MM.1S (cell line): ENCODE data around the gene CABP4.

ENCODE experiments used
- DNase-seq: peaks from one replicate; pipeline ENCODE4 v3.0.0-alpha.2; 2015
- H2AFZ ChIP-seq: fragments of 300-600 bp; sonication (generic); 2 replicates; pipeline ENCODE4 v1.6.0; 2016; ENCODE audit warnings: antibody characterized with exemption, low read length
- H3F3A ChIP-seq: fragments of 300-600 bp; sonication (generic); 2 replicates; pipeline ENCODE4 v1.6.1; 2016; ENCODE audit warnings: mild to moderate bottlenecking, antibody characterized with exemption, low read length, moderate library complexity, mixed read lengths; ENCODE audit not compliant: insufficient read depth
- H3K27ac ChIP-seq: fragments of 300-600 bp; sonication (generic); 2 replicates; pipeline ENCODE4 v1.5.1; 2016; ENCODE audit warnings: mild to moderate bottlenecking, low read length
- H3K27me3 ChIP-seq: fragments of 300-600 bp; sonication (generic); replicated peaks from 2 replicates; pipeline ENCODE4 v1.6.0; 2016; ENCODE audit warnings: low read length; ENCODE audit not compliant: insufficient read depth
- H3K36me3 ChIP-seq: fragments of 300-600 bp; sonication (generic); replicated peaks from 2 replicates; pipeline ENCODE4 v1.6.1; 2016; ENCODE audit warnings: mild to moderate bottlenecking, low read length, mixed read lengths; ENCODE audit not compliant: insufficient read depth
- H3K4me1 ChIP-seq: fragments of 300-600 bp; sonication (generic); 2 replicates; pipeline ENCODE4 v1.6.1; 2016; ENCODE audit warnings: low read length, mixed read lengths
- H3K4me2 ChIP-seq: fragments of 300-600 bp; sonication (generic); 2 replicates; pipeline ENCODE4 v1.6.0; 2016; ENCODE audit warnings: low read depth, low read length
- H3K4me3 ChIP-seq: fragments of 300-600 bp; sonication (generic); 2 replicates; pipeline ENCODE4 v1.5.1; 2016; ENCODE audit warnings: low read length, mixed read lengths
- H3K79me2 ChIP-seq: fragments of 300-600 bp; sonication (generic); 2 replicates; pipeline ENCODE4 v1.6.1; 2016; ENCODE audit warnings: mixed run types, low read length, mixed read lengths
- H3K9ac ChIP-seq: fragments of 300-600 bp; sonication (generic); 2 replicates; pipeline ENCODE4 v1.6.1; 2016; ENCODE audit warnings: low read length, mixed read lengths
- H3K9me2 ChIP-seq: fragments of 300-600 bp; sonication (generic); replicated peaks from 2 replicates; pipeline ENCODE4 v1.6.1; 2016; ENCODE audit warnings: mild to moderate bottlenecking, low read length, mixed read lengths; ENCODE audit not compliant: insufficient read depth
- H3K9me3 ChIP-seq: fragments of 300-600 bp; sonication (generic); replicated peaks from 2 replicates; pipeline ENCODE4 v1.6.1; 2016; ENCODE audit warnings: mild to moderate bottlenecking, low read length, mixed read lengths; ENCODE audit not compliant: insufficient read depth
- H4K20me1 ChIP-seq: fragments of 300-600 bp; sonication (generic); 2 replicates; pipeline ENCODE4 v1.6.1; 2016; ENCODE audit warnings: mild to moderate bottlenecking, low read length, moderate library complexity, mixed read lengths; ENCODE audit not compliant: insufficient read depth
- CTCF ChIP-seq: fragments of 300-600 bp; sonication (generic); IDR thresholded peaks from 2 replicates; pipeline ENCODE4 v1.5.1; 2016; ENCODE audit warnings: antibody characterized with exemption, low read length, mixed read lengths
- EZH2 ChIP-seq: fragments of 300-600 bp; sonication (generic); optimal IDR thresholded peaks from 2 replicates; pipeline ENCODE3; 2017; ENCODE audit warnings: low read depth, mild to moderate bottlenecking, antibody characterized with exemption, low read length, mixed read lengths
- EZH2phosphoT487 ChIP-seq: fragments of 300-600 bp; sonication (generic); IDR thresholded peaks from 2 replicates; pipeline ENCODE4 v1.6.1; 2018; ENCODE audit warnings: antibody characterized with exemption, low read length

The CABP4 gene

GRCh38 chr11:67410984-67411784, 44.0 kb upstream of the CABP4 start:
- no peak overlapping the region for H3K4me3 ChIP-seq
- H3K36me3 ChIP-seq: no peaks in the 10 kb centered on the region
- H3K27me3 ChIP-seq: peaks cover 6% of the 10 kb centered on the region; the same call in 1 of the 2 replicates
- no peak for TF ChIP-seq EZH2phosphoT487
- TF ChIP-seq CTCF: no peak
- no peak for TF ChIP-seq EZH2
- no peaks in the 10 kb centered on the region for H4K20me1 ChIP-seq
- H2AFZ ChIP-seq: no peak overlapping the region
- no peaks in the 10 kb centered on the region; the same call in 1 of the 2 replicates for H3F3A ChIP-seq
- no peak overlapping the region for H3K27ac ChIP-seq
- DNase-seq: no peak
- H3K79me2 ChIP-seq: no peaks in the 10 kb centered on the region
- peaks cover 19% of the 10 kb centered on the region for H3K4me1 ChIP-seq
- H3K9me2 ChIP-seq: no peaks in the 10 kb centered on the region
- H3K9ac ChIP-seq: no peak overlapping the region
- H3K4me2 ChIP-seq: no peak overlapping the region
- no peaks in the 10 kb centered on the region for H3K9me3 ChIP-seq

GRCh38 chr11:67411785-67412152, 43.4 kb upstream of the CABP4 start:
- no peak for DNase-seq
- no peak overlapping the region for H3K4me3 ChIP-seq
- H3K9ac ChIP-seq: no peak overlapping the region
- no peaks in the 10 kb centered on the region for H3K36me3 ChIP-seq
- H4K20me1 ChIP-seq: no peaks in the 10 kb centered on the region
- H3F3A ChIP-seq: no peaks in the 10 kb centered on the region; the same call in 1 of the 2 replicates
- H3K27me3 ChIP-seq: peaks cover 6% of the 10 kb centered on the region; the same call in 1 of the 2 replicates
- no peaks in the 10 kb centered on the region for H3K9me3 ChIP-seq
- H3K4me2 ChIP-seq: no peak overlapping the region
- peaks cover 19% of the 10 kb centered on the region for H3K4me1 ChIP-seq
- no peak overlapping the region for H3K27ac ChIP-seq
- no peaks in the 10 kb centered on the region for H3K79me2 ChIP-seq
- TF ChIP-seq EZH2phosphoT487: no peak
- TF ChIP-seq CTCF: no peak
- no peak for TF ChIP-seq EZH2
- no peak overlapping the region for H2AFZ ChIP-seq
- no peaks in the 10 kb centered on the region for H3K9me2 ChIP-seq

GRCh38 chr11:67412495-67413179, 42.5 kb upstream of the CABP4 start:
- H3K27me3 ChIP-seq: peaks cover 6% of the 10 kb centered on the region; the same call in 1 of the 2 replicates
- H3K79me2 ChIP-seq: no peaks in the 10 kb centered on the region
- no peaks in the 10 kb centered on the region for H3K9me2 ChIP-seq
- no peak overlapping the region for H3K4me2 ChIP-seq
- peaks cover 19% of the 10 kb centered on the region for H3K4me1 ChIP-seq
- H4K20me1 ChIP-seq: no peaks in the 10 kb centered on the region
- DNase-seq: no peak
- no peak overlapping the region for H3K27ac ChIP-seq
- no peak overlapping the region for H3K4me3 ChIP-seq
- H3K9me3 ChIP-seq: no peaks in the 10 kb centered on the region
- no peaks in the 10 kb centered on the region for H3K36me3 ChIP-seq
- H3K9ac ChIP-seq: no peak overlapping the region
- H2AFZ ChIP-seq: no peak overlapping the region
- H3F3A ChIP-seq: no peaks in the 10 kb centered on the region; the same call in 1 of the 2 replicates
- TF ChIP-seq CTCF: no peak
- TF ChIP-seq EZH2phosphoT487: no peak
- no peak for TF ChIP-seq EZH2
